HepG2 (cell line): ENCODE data around the gene SCRN3.

Source experiments
- ADNP ChIP-seq: sonication (generic); formaldehyde crosslinking; IDR thresholded peaks from 2 replicates; pipeline ENCODE4 v1.4.0; 2020; ENCODE audit warnings: missing genetic modification reagents
- CREB1 ChIP-seq, 2 experiments: fragments of 450-650 bp in 1 of 2; IDR thresholded peaks; 2 replicates each; pipeline ENCODE4 v1.6.1; 2016 to 2017; ENCODE audit warnings: control low read depth in 1 of 2, mild to moderate bottlenecking in 1 of 2, missing compliant biosample characterization in 1 of 2, missing genetic modification characterization in 1 of 2
- E2F5 ChIP-seq: sonication (generic); formaldehyde crosslinking; conservative IDR thresholded peaks from 2 replicates; pipeline ENCODE4 v1.4.0; 2020; ENCODE audit warnings: missing genetic modification reagents
- FOXA3 ChIP-seq: IDR thresholded peaks from 2 replicates; pipeline ENCODE4 v1.6.1; 2016; ENCODE audit warnings: missing genetic modification reagents, missing compliant biosample characterization
- JUNB ChIP-seq: sonication (generic); formaldehyde crosslinking; IDR thresholded peaks from 2 replicates; pipeline ENCODE4 v1.8.0; 2022; ENCODE audit warnings: missing genetic modification reagents, mild to moderate bottlenecking, borderline replicate concordance
- POLR2AphosphoS5 ChIP-seq: IDR thresholded peaks from 2 replicates; pipeline ENCODE4 v1.6.1; 2012; ENCODE audit warnings: low read depth, low read length
- RAD21 ChIP-seq: fragments of 450-650 bp; formaldehyde crosslinking; IDR thresholded peaks from 2 replicates; pipeline ENCODE4 v1.5.0; 2020; ENCODE audit warnings: mild to moderate bottlenecking
- TAF1 ChIP-seq: sonication (generic); formaldehyde crosslinking; IDR thresholded peaks from 2 replicates; pipeline ENCODE4 v1.4.0; 2020; ENCODE audit warnings: missing genetic modification reagents
- THYN1 ChIP-seq: sonication (generic); formaldehyde crosslinking; IDR thresholded peaks from 2 replicates; pipeline ENCODE4 v1.8.1; 2023; ENCODE audit warnings: low read depth, mild to moderate bottlenecking, moderate library complexity, missing genetic modification reagents, borderline replicate concordance
- TOE1 ChIP-seq: sonication (generic); formaldehyde crosslinking; IDR thresholded peaks from 2 replicates; pipeline ENCODE4 v1.4.0; 2020; ENCODE audit warnings: mild to moderate bottlenecking, missing genetic modification reagents
- TF ChIP-seq, protein P1 (sequence below): sonication (generic); formaldehyde crosslinking; IDR thresholded peaks from 2 replicates; pipeline ENCODE4 v1.5.0; 2020; ENCODE audit warnings: mild to moderate bottlenecking, missing genetic modification reagents, moderate library complexity

GRCh38 chr2:174461221-174461620, 65.7 kb downstream of the SCRN3 start:
- no peak for TF ChIP-seq RAD21 (CRISPR knock-in tag)
- TF ChIP-seq JUNB (CRISPR knock-in tag): no peak
- no peak for TF ChIP-seq POLR2AphosphoS5
- TF ChIP-seq FOXA3 (CRISPR knock-in tag): no peak
- no peak for TF ChIP-seq ADNP (CRISPR knock-in tag)
- no peak for TF ChIP-seq TOE1
- no peak for TF ChIP-seq TAF1
- TF ChIP-seq, protein P1, sequence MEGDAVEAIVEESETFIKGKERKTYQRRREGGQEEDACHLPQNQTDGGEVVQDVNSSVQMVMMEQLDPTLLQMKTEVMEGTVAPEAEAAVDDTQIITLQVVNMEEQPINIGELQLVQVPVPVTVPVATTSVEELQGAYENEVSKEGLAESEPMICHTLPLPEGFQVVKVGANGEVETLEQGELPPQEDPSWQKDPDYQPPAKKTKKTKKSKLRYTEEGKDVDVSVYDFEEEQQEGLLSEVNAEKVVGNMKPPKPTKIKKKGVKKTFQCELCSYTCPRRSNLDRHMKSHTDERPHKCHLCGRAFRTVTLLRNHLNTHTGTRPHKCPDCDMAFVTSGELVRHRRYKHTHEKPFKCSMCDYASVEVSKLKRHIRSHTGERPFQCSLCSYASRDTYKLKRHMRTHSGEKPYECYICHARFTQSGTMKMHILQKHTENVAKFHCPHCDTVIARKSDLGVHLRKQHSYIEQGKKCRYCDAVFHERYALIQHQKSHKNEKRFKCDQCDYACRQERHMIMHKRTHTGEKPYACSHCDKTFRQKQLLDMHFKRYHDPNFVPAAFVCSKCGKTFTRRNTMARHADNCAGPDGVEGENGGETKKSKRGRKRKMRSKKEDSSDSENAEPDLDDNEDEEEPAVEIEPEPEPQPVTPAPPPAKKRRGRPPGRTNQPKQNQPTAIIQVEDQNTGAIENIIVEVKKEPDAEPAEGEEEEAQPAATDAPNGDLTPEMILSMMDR (CRISPR knock-in tag): no peak
- TF ChIP-seq THYN1 (CRISPR knock-in tag): no peak
- TF ChIP-seq E2F5 (CRISPR knock-in tag): no peak
- TF ChIP-seq CREB1 (IDR thresholded peaks at IDR 0.05): no peak
- TF ChIP-seq CREB1 (CRISPR knock-in tag; IDR thresholded peaks at IDR 0.05): no peak
